Stimulated activated CD4-positive, alpha-beta T cell treated with anti-CD3 and anti-CD28 coated beads, Interleukin-1b, Interleukin-23, amount 100 ng/mL, for 48 hours (primary cell): ENCODE results near the gene GOLGA6L9.
"Not testable (repeated sequence)": the region's sequence is repeated elsewhere in the genome, so short reads cannot be mapped to it uniquely, and the experiment has no call there.

ENCODE experiments used
- DNase-seq: peaks from one replicate; pipeline ENCODE4 v3.0.0-alpha.2; 2020

Gene GOLGA6L9

GRCh38 chr15:82469381-82469780 lies 39.8 kb downstream of the GOLGA6L9 start:
- DNase-seq, result not testable (repeated sequence)

- not testable (repeated sequence) for DNase-seq
Observed at GRCh38 chr15:82472269-82472982, 42.8 kb downstream of the GOLGA6L9 start.

GRCh38 chr15:82474596-82475325 lies 45.1 kb downstream of the GOLGA6L9 start:
- DNase-seq, result not testable (repeated sequence)

GRCh38 chr15:82475345-82475967 lies 45.8 kb downstream of the GOLGA6L9 start:
- DNase-seq, result not testable (repeated sequence)

- not testable (repeated sequence) for DNase-seq
Observed at GRCh38 chr15:82476697-82477342, 47.2 kb downstream of the GOLGA6L9 start.

- not testable (repeated sequence) for DNase-seq
Observed at GRCh38 chr15:82477343-82478057, 47.9 kb downstream of the GOLGA6L9 start.
